A673 (cell line): ENCODE results near the gene MED12L. TPM values are rescaled to one million over a fixed set of nuclear protein-coding genes. Genes with fewer than 3 reads are reported as not detected.
A peak's percentile ranks its signal among the peaks of the same experiment; 100 is the strongest.
"Not testable (repeated sequence)": the region's sequence is repeated elsewhere in the genome, so short reads cannot be mapped to it uniquely, and the experiment has no call there.

Experiments used
- BruUV-seq: library from RNA; stranded (reverse); fragments of 400-500 nt; replicated peaks from 2 replicates; lab custom pipeline; 2021; lab: Mats Ljungman, UMichigan
- CTCF ChIA-PET: fragments of 300-600 bp; sonication (Branson Sonifier 250); formaldehyde crosslinking; loops from one replicate; lab custom pipeline; 2022; ENCODE audit warnings: antibody characterized with exemption; lab: Charles Lee
- POLR2A ChIA-PET: fragments of 300-600 bp; sonication (Branson Sonifier 250); formaldehyde crosslinking; loops from one replicate; lab custom pipeline; 2022; ENCODE audit warnings: antibody characterized with exemption; ENCODE audit not compliant: low non-redundant PET; lab: Charles Lee
- DNase-seq: peaks from one replicate; pipeline ENCODE4 v3.0.0-alpha.2; 2015; ENCODE audit warnings: low spot score
- H3K27ac ChIP-seq: fragments of 200-600 bp; sonication (generic); 2 replicates; pipeline ENCODE4 v1.5.1; 2016; ENCODE audit warnings: mixed run types, low read depth, mild to moderate bottlenecking, mixed read lengths, antibody characterized with exemption, low read length; ENCODE audit not compliant: poor library complexity, severe bottlenecking
- H3K27me3 ChIP-seq: fragments of 200-600 bp; sonication (generic); replicated peaks from 2 replicates; pipeline ENCODE4 v1.6.1; 2017; ENCODE audit warnings: mixed run types, low read depth, mild to moderate bottlenecking, mixed read lengths, antibody characterized with exemption, low read length; ENCODE audit not compliant: insufficient read depth, poor library complexity
- H3K36me3 ChIP-seq: fragments of 200-600 bp; sonication (generic); 2 replicates; pipeline ENCODE4 v1.6.1; 2016; ENCODE audit warnings: mixed run types, mild to moderate bottlenecking, mixed read lengths, antibody characterized with exemption, low read length; ENCODE audit not compliant: insufficient read depth, poor library complexity, severe bottlenecking
- H3K4me1 ChIP-seq: fragments of 200-600 bp; sonication (generic); 2 replicates; pipeline ENCODE4 v1.6.1; 2017; ENCODE audit warnings: mixed run types, mild to moderate bottlenecking, mixed read lengths, antibody characterized with exemption, low read length; ENCODE audit not compliant: insufficient read depth, poor library complexity, severe bottlenecking
- H3K4me3 ChIP-seq: fragments of 200-600 bp; sonication (generic); 2 replicates; pipeline ENCODE4 v1.5.1; 2016; ENCODE audit warnings: low read depth, mixed run types, mild to moderate bottlenecking, mixed read lengths, low read length; ENCODE audit not compliant: poor library complexity, severe bottlenecking
- H3K9me3 ChIP-seq: fragments of 200-600 bp; sonication (generic); 2 replicates; pipeline ENCODE4 v1.6.1; 2016; ENCODE audit warnings: mixed run types, low read depth, mild to moderate bottlenecking, mixed read lengths, antibody characterized with exemption, low read length; ENCODE audit not compliant: poor library complexity, severe bottlenecking
- EZH2 ChIP-seq: fragments of 200-600 bp; sonication (generic); IDR thresholded peaks from 2 replicates; pipeline ENCODE4 v1.6.1; 2017; ENCODE audit warnings: borderline replicate concordance, low read depth, mild to moderate bottlenecking, mixed read lengths, antibody characterized with exemption, low read length; ENCODE audit not compliant: poor library complexity, severe bottlenecking
- intact Hi-C: fragments of 100-400 bp; cut with micrococcal nuclease; formaldehyde crosslinking; loops from one replicate; pipeline ENCODE4 v1.10.0; 2022; ENCODE audit not compliant: unreplicated experiment
- total RNA-seq: library from RNA; stranded (reverse); gene quantifications from 2 replicates; pipeline ENCODE4 v1.2.3, GENCODE V29; 2021
- TF ChIP-seq, protein P1 (sequence below): fragments of 300-800, 200-600 bp; sonication (generic); conservative IDR thresholded peaks from 2 replicates; pipeline ENCODE4 v1.5.1; 2017; ENCODE audit warnings: low read depth, mild to moderate bottlenecking, antibody characterized with exemption, low read length, moderate library complexity, mixed read lengths

Gene MED12L
- total RNA-seq, 1 experiment from 2014 or later: 0.71 TPM

DNA sequence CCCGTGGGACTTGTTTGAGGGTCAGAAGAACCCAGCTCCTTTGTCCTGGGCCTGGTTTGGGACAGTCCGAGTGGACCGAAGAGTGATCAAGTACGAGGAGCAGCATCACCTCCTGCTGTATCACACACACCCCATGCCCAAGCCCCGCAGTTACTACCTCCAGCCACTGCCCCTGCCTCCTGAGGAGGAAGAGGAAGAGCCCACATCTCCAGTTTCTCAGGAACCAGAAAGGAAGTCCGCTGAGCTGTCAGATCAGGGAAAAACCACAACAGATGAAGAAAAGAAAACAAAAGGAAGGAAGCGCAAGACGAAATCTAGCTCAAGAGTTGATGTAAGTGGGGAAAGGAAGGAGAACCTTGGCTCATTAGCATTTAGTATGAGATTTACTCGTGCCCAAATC, 302.4 kb downstream of the MED12L start:
- no peak for DNase-seq
- no peak for TF ChIP-seq EZH2
- Histone ChIP-seq H3K9me3 (no peaks in the 10 kb centered on the region), H3K4me1 (peaks cover 28% of the 10 kb centered on the region), H3K27ac (no peak overlapping the region), H3K27me3 (no peaks in the 10 kb centered on the region), H3K4me3 (no peak overlapping the region), H3K36me3 (no peaks in the 10 kb centered on the region)
- ChIA-PET POLR2A (no interaction called here), CTCF (no interaction called here)
- no TSS peak for BruUV-seq
- intact Hi-C loops: no loop called here

DNA sequence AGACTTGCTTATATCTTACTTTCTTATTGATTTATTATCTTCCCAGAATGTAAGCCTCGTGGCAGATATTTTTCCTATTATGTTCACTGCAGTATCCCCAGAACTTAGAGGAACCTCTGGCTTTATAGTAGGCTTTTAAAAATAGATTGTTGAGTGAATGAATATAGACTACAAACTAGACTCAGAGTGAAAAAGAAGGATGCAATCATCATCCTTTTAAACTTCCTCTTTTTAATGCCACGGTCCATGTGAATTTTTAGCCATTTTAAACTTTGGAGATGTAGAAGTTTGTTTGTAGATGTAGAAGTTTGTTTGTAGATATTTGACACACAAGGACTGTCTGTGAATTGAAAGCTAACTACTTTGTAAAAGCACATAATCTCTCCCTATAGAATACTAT, 306.3 kb downstream of the MED12L start:
- CTCF ChIA-PET: no interaction called here
- no peak for TF ChIP-seq EZH2
- TF ChIP-seq, protein P1, sequence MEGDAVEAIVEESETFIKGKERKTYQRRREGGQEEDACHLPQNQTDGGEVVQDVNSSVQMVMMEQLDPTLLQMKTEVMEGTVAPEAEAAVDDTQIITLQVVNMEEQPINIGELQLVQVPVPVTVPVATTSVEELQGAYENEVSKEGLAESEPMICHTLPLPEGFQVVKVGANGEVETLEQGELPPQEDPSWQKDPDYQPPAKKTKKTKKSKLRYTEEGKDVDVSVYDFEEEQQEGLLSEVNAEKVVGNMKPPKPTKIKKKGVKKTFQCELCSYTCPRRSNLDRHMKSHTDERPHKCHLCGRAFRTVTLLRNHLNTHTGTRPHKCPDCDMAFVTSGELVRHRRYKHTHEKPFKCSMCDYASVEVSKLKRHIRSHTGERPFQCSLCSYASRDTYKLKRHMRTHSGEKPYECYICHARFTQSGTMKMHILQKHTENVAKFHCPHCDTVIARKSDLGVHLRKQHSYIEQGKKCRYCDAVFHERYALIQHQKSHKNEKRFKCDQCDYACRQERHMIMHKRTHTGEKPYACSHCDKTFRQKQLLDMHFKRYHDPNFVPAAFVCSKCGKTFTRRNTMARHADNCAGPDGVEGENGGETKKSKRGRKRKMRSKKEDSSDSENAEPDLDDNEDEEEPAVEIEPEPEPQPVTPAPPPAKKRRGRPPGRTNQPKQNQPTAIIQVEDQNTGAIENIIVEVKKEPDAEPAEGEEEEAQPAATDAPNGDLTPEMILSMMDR: no peak
- BruUV-seq: no TSS peak

DNA sequence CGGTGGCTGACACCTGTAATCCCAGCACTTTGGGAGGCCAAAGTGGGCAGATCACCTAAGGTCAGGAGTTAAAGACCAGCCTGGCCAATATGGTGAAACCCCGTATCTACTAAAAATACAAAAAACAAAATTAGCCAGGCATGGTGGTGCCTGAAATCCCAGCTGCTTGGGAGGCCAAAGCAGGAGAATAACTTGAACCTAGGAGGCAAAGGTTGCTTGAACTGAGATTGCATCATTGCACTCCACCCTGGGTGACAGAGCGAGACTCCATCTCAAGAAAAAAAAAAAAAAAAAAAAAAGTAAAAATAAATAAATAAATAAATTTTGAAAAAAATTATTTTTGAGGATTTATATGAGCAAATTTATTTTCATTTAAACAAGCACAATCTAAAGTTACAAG, 306.7 kb downstream of the MED12L start:
- POLR2A ChIA-PET, H3K36me3 ChIP-seq, CTCF ChIA-PET, H3K4me3 ChIP-seq, intact Hi-C loops, H3K27me3 ChIP-seq, DNase-seq, H3K27ac ChIP-seq, H3K9me3 ChIP-seq, BruUV-seq: not testable (repeated sequence)
- H3K4me1 ChIP-seq: peaks cover 16% of the 10 kb centered on the region

More for the DNA sequence above, 306.3 kb downstream of the MED12L start:
- intact Hi-C loops: no loop called here
- Histone ChIP-seq H3K27me3 (no peaks in the 10 kb centered on the region), H3K4me1 (peaks cover 16% of the 10 kb centered on the region), H3K36me3 (no peaks in the 10 kb centered on the region), H3K27ac (no peak overlapping the region), H3K4me3 (no peak overlapping the region), H3K9me3 (no peaks in the 10 kb centered on the region)
- DNase-seq: no peak
- POLR2A ChIA-PET: no interaction called here

DNA sequence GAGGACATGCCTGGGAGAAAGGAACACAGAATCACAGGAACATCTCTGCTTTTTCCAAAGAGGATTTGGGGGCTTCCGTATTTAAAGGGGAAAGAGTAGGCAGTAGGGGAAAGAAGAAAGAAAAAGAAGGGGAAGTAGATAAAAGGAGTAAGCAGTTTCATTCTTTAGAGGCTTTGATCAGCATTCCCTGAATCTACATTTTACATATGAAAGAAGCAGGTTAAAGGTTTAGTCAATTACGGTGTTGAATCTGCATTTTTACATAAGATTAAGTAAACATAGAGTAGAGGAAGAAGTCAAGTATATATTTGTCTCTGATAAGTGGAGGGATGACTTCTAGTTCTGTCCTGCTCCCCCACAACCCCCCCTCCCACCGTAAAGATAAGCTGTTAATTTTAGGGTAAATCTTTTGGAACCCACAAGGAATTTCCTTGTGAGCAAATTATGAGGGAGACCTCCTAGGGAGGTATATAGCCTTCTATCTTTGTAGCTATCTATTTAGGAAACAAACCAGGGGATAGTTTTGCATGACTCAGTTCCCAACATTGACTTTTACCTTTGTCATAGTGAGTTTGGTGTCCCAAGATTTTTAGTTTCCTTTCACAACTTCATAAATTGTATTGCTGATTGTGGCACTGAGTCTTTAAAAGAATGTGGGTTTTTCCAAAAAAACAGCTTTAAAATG, 307.8 kb downstream of the MED12L start:
- no peak overlapping the region for H3K27ac ChIP-seq
- no peaks in the 10 kb centered on the region for H3K27me3 ChIP-seq
- ChIA-PET CTCF (interaction anchor here (0.5 to 0.6 kb wide), 3 partner anchors 14 to 721 kb away, joined by 4 to 6 read pairs (median 4); no protein-coding TSS in a partner anchor), POLR2A (interaction anchor here (0.6 kb wide), 1 partner anchor 479 kb away, joined by 9 read pairs; no protein-coding TSS in a partner anchor)
- intact Hi-C loops: no loop called here
- H3K4me3 ChIP-seq: no peak overlapping the region
- H3K4me1 ChIP-seq: peaks cover 16% of the 10 kb centered on the region
- no peaks in the 10 kb centered on the region for H3K9me3 ChIP-seq
- TF ChIP-seq, protein P1: no peak
- TF ChIP-seq EZH2: no peak
- H3K36me3 ChIP-seq: no peaks in the 10 kb centered on the region
- peak; percentile 48 for DNase-seq
- no TSS peak for BruUV-seq
